Ramos (cell line): ENCODE measurements around the gene UROS.

Experiments used
- in situ Hi-C: fragments of 300-500 bp; cut with MboI; formaldehyde crosslinking; loops from one replicate; pipeline ENCODE4 v1.14.3; 2022; ENCODE audit warnings: low sequenced_read_pairs; ENCODE audit not compliant: unreplicated experiment

The UROS gene

DNA sequence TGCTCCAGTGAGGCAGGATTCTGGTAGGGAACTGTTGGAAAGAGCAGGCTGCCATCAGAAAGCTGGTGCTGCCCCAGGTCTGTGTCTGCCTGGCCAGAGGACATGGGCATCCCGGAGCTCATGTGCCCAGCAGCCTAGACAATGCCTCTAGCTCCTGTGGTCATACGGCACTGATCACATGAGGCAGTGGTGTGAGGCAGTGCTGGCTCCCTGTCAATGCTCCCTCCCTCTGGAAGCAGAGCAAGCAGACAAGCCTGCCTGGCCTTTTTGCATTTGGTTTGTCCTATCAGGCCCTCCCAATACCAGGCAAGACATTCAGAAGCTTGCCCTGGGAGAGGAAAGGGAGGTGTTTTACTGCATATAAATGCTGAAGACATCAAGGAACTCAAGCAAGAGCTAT, 27.9 kb downstream of the UROS start:
- in situ Hi-C loops = no loop called here

DNA sequence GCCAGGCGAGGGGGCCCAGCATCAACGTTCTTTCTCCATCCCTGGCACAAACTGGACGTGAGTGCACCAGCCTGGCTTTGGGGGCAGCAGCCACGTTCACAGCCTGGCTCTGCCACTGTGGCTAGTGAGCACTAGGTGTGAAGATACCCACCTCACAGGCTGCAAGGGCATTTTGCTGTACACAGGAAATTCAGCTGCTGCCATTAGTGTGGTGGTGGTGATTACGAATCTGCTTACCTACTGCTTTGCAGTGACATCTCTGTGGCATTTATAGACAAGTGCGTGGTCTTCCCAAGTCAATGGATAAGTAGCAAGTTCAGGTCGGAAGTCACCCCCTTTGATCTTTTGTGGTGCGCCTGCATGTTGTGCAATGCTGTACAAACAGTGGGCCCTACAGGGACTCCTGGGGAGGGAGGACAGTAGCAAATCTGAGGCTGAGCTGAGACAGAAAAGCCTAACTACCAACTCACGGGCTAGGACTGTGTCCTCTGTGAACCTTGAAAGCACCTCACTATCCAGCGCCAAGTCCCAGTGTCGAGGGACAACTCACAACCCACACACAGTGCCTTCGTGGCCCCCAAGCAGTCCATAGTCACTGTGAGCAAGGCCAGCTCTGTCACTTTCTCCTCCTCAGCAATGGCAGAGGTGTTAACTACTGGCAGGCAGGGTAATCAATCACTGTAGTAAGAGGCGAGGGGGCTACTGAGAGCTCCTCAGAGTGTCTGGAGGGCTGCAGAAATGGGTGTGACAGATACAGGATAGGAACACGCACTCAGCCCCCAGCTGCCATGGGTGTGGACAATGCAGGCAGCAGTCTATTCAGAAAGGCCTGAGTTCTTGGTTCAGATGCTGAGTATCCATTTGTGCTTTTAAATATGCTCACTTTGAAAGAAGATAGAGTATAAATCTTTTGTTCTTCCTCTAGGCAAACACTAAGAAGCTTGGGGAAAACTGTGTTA, 30.4 kb downstream of the UROS start:
- in situ Hi-C loops = no loop called here

DNA sequence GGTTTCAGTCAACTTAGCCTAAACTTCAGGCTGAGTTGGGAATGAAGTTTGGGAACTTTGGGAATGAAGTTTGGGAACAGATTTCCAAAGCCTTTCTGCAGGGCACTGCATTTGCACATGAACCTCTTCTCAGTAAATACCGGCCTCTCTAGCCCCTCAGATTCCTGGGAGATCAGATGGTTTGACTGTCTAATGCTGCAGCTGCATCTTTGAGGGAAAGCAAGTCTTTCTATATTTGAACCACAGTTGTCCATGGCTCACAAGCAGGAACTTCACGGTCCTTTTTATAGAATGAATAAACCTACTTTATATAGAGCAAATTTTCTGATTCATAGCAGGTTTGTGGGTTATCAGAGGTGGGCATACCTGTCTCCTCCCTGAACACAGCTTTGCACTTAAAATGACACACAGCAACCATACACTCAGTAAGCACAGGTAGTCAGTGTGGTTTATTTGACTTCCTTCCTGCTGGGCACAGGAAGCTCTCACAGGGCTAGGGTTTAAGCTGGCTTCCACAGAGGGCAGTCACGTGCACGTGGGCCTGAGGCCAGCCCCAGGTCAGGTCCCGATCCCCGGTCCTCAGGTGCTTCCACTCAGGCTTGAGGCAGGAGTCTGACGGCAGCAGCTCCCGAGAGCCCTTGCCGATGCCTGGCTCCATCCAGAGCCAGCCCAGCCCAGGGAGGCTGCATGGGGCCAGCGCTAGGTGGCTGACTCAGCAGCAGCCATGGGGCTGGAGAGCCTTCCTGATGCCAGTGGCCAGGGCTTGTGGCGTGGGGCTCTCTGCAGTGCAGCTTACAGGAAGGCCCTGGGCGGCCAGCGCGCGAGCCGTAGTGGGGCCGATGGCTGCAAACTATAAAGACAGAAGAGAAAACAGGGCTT, 34.7 kb downstream of the UROS start:
- in situ Hi-C loops = no loop called here

- in situ Hi-C loops = no loop called here
Measured at GRCh38 chr10:125785791-125786190, 37.3 kb downstream of the UROS start.

DNA sequence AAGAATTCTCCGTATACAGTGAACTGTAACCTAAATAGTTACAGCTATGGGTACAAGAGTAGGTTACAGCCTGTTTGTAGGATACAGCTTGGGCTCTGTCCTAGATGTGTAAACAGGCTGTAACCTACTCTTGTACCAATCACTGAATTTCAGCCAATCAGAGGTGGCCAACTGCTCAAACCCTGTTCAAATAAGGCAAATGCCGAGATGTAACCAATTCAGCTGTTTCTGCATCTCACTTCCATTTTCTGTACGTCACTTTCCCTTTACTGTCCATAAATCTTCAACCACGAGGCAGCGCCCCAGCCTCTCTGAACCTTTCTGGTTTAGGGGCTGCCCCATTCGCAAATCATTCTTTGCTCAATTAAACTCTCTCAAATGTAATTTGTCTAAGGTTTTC, 39.1 kb downstream of the UROS start:
- in situ Hi-C loops = no loop called here

- in situ Hi-C loops = no loop called here
Measured at GRCh38 chr10:125783408-125783807, 39.6 kb downstream of the UROS start.

DNA sequence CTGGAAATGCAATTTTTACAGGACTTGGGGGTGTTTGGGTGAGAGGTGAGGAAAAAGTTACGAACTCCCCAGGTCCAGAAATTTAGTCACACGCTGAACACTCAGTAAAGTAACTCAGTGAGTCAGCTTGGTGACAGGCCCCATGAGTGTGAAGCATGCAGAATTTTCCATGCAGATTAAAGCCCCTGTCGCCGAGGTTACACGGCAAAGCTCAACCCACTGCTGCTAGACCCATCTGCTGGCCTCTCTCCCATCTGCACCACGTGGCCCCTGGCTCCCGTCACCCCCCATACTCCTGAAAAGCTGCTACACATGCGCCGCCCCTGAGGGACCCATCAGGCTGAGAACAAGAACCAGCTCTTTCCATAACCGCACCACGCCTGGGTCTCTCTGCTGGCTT, 40.4 kb downstream of the UROS start:
- in situ Hi-C loops = no loop called here

DNA sequence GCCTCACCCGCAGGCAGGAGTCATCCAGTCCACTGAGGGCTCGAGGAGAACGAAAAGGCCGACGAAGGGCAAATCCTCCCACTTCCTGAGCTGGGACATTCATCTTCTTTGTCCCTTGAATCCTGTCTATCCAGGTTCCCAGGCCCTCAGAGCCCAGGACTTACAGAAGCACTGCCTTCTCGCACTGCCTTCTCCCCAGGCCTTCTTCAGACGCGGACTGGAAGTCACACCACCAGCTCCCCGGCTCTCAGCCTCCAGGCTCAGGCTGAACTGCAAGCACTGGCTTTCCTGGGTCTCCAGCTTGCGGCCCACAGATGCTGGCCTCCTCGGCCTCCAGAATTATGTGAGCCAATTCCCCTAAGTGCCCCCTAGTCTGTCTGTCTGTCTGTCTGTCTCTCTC, 41.0 kb downstream of the UROS start:
- in situ Hi-C loops = no loop called here

DNA sequence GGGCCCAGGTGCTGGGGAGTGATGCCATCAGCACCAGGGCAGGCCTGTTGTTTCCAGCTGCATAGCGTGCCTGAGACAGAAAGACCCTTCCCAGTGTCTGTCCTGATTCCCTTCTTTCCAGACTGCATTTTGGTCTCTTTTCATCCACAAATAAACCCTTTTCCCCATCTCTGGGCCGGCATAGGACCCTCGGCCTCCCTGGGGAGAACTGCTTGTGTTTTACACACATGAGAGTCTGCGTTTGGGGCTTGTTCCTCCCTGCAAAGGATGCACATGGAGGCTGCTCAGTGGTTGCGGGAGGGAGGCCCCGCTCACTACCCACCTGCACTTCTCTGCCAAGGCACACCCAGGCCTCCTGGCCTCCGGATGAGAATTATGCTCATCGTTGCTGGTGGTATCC, 41.7 kb downstream of the UROS start:
- in situ Hi-C loops = no loop called here

GRCh38 chr10:125779403-125780327, 43.4 kb downstream of the UROS start:
- in situ Hi-C loops = no loop called here

GRCh38 chr10:125778556-125778955, 44.5 kb downstream of the UROS start:
- in situ Hi-C loops = no loop called here

- in situ Hi-C loops = no loop called here
Measured at GRCh38 chr10:125777806-125778205, 45.3 kb downstream of the UROS start.

DNA sequence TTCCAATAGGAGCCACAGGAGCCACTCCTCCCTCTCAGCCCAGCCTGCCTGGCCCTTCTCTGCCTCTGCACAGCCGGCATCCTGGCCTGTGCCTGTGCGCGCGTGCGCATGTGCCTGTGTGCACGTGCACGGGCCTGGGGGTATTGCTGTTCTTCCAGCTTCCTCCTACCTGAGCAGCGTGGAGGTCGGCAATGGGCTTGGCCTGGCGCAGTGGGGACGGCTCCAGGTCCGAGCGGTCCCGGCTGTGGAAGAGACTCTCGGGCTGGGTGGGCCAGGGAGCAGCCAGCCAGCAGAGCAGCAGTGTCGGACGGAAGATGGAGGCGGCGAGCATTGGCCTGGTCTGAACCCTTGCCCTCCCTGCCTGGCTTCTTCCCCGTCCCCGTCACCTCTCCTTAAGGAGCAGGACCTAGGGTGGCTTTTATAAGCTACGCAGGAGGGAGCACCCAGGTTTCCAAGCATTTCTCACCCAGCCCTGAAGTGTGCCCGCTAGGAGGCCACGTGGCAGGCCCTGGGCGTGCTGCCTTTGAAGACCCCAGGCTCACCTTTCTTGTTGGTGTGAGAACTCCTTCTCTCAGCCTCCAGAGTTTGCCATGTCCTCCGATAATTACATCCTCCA, 47.5 kb downstream of the UROS start, which contains the start of gene MMP21:
TSS of gene MMP21 (minus strand) at position 331 of the 616 bp plus-strand sequence. CDS start at position 331, 0 bp downstream.
- in situ Hi-C loops = no loop called here

GRCh38 chr10:125774581-125775191, 48.4 kb downstream of the UROS start:
- in situ Hi-C loops = no loop called here

GRCh38 chr10:125773687-125774543, 49.1 kb downstream of the UROS start:
- in situ Hi-C loops = no loop called here

DNA sequence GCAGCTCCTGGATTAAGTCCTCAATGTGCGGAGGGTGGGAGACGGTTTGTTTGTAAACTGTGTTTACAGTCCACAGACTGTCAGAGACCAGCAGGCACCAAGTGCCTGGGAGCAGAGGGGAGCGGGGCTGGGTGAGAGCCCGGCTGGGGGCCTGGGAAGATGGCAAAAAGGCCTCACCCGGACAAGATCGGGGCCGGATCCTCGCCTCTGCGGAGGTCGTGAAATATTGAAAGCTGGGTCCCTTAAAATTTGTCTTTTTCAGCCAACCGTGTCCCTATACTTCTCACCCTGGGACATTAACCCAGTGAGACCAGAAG, 50.2 kb downstream of the UROS start:
- in situ Hi-C loops = no loop called here

DNA sequence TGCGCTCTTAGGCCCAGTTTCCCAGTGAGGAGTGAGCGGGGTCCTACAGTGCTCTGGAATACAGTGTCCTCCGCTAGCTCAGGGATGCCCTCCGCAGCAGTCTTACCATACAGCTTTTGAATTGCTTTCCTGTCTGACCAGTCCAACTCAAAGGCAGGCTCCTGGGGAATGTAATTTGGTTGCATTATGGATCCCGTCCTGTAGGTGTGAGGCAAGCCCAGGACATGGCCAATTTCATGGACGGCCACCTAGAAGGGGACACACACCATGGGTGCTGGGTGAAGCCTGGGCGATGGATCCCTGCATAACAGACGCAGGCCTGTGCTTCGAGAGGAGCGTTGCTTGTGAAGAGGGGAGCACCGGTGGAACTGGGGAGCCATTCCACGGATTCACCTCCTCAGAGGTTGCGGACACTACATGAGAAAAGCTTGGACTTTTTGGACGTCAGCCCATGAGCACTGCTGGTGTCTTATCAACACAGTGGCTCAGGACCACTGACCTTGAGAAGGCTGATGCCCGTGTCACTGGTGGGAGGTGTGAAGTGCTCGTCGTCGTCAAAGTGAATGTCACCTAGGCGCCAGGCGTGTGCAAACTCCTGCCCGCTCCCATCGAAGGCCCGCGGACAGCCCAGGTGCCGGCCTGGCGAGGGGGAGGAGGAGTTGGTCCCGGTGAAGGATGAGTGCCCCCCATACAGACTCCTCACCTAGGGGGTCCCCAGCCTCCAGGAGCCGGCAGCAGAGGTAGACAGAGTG, 50.8 kb downstream of the UROS start:
- in situ Hi-C loops = no loop called here

GRCh38 chr10:125770844-125771243, 52.2 kb downstream of the UROS start:
- in situ Hi-C loops = no loop called here
